Neutrophil (primary cell): Measurements from ENCODE around the gene OLA1.

Experiments used
- H3K27ac ChIP-seq: fragments of 200-600 bp; sonication (generic); 2 replicates; pipeline ENCODE4 v1.5.1; 2016; ENCODE audit warnings: mild to moderate bottlenecking, moderate library complexity
- H3K27me3 ChIP-seq: fragments of 200-600 bp; sonication (generic); 2 replicates; pipeline ENCODE4 v1.6.0; 2016; ENCODE audit warnings: mild to moderate bottlenecking
- H3K36me3 ChIP-seq: fragments of 200-600 bp; sonication (generic); 2 replicates; pipeline ENCODE4 v1.5.1; 2017
- H3K4me1 ChIP-seq, 2 experiments: fragments of 200-600 bp in 1 of 2; sonication (generic) in 1 of 2; 1 replicate in 1 of 2; 2 replicates in 1 of 2; pipeline versions ENCODE4 v1.5.1 to v1.6.1; 2013 to 2016; ENCODE audit warnings: low read depth in 1 of 2, low read length in 1 of 2, mild to moderate bottlenecking in 1 of 2, moderate library complexity in 1 of 2; ENCODE audit not compliant: control insufficient read depth in 1 of 2, insufficient read depth in 1 of 2
- H3K4me3 ChIP-seq, 2 experiments: fragments of 200-600 bp in 1 of 2; sonication (generic) in 1 of 2; 1 replicate in 1 of 2; 2 replicates in 1 of 2; pipeline ENCODE4 v1.5.1; 2013 to 2016; ENCODE audit warnings: low read depth in 1 of 2, low read length in 1 of 2, mild to moderate bottlenecking in 1 of 2, moderate library complexity in 1 of 2
- H3K9me3 ChIP-seq: fragments of 200-600 bp; sonication (generic); 2 replicates; pipeline ENCODE4 v1.5.1; 2016
- TF ChIP-seq, protein P1 (sequence below): fragments of 200-600 bp; sonication (generic); IDR thresholded peaks from 2 replicates; pipeline ENCODE4 v1.5.1; 2016; ENCODE audit warnings: antibody characterized with exemption

OLA1 gene

GRCh38 chr2:174039551-174040416, 208.5 kb downstream of the OLA1 start:
- H3K27me3 ChIP-seq = no peaks in the 10 kb centered on the region
- no peaks in the 10 kb centered on the region for H3K36me3 ChIP-seq
- peak overlapping the region; percentile 99 for H3K27ac ChIP-seq
- TF ChIP-seq, protein P1, sequence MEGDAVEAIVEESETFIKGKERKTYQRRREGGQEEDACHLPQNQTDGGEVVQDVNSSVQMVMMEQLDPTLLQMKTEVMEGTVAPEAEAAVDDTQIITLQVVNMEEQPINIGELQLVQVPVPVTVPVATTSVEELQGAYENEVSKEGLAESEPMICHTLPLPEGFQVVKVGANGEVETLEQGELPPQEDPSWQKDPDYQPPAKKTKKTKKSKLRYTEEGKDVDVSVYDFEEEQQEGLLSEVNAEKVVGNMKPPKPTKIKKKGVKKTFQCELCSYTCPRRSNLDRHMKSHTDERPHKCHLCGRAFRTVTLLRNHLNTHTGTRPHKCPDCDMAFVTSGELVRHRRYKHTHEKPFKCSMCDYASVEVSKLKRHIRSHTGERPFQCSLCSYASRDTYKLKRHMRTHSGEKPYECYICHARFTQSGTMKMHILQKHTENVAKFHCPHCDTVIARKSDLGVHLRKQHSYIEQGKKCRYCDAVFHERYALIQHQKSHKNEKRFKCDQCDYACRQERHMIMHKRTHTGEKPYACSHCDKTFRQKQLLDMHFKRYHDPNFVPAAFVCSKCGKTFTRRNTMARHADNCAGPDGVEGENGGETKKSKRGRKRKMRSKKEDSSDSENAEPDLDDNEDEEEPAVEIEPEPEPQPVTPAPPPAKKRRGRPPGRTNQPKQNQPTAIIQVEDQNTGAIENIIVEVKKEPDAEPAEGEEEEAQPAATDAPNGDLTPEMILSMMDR = peak; percentile 97
- H3K4me1 ChIP-seq = peaks cover 51 to 57% of the 10 kb centered on the region in 2 experiments
- no peaks in the 10 kb centered on the region for H3K9me3 ChIP-seq
- peak overlapping the region; percentile 39 to 44 for H3K4me3 ChIP-seq

GRCh38 chr2:174038462-174038861, 209.9 kb downstream of the OLA1 start:
- peak overlapping the region; percentile 99 for H3K27ac ChIP-seq
- TF ChIP-seq, protein P1 = no peak
- peak overlapping the region in 1 of 2 experiments; percentile 39 for H3K4me3 ChIP-seq
- no peaks in the 10 kb centered on the region for H3K9me3 ChIP-seq
- H3K27me3 ChIP-seq = no peaks in the 10 kb centered on the region
- peaks cover 57 to 71% of the 10 kb centered on the region in 2 experiments for H3K4me1 ChIP-seq
- no peaks in the 10 kb centered on the region for H3K36me3 ChIP-seq

DNA sequence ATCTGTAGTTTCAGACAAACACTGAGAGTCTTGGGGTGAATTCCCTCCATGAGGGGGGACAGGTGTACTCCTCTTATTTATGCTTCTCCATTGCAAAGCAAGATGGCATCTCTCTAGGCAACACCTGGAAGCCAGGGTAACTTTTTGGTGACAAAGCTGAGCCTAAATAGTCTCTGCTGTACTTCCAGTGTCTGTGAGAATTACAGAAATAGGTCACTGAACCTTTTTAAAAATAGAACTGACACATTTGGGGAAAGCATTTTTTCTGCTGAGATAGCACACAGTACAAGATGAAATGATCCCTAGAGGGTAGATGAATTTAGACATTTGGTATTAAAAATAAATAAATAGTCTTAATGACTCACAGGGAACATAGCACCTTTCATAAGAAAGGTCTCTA, 211.5 kb downstream of the OLA1 start:
- H3K36me3 ChIP-seq = no peaks in the 10 kb centered on the region

DNA sequence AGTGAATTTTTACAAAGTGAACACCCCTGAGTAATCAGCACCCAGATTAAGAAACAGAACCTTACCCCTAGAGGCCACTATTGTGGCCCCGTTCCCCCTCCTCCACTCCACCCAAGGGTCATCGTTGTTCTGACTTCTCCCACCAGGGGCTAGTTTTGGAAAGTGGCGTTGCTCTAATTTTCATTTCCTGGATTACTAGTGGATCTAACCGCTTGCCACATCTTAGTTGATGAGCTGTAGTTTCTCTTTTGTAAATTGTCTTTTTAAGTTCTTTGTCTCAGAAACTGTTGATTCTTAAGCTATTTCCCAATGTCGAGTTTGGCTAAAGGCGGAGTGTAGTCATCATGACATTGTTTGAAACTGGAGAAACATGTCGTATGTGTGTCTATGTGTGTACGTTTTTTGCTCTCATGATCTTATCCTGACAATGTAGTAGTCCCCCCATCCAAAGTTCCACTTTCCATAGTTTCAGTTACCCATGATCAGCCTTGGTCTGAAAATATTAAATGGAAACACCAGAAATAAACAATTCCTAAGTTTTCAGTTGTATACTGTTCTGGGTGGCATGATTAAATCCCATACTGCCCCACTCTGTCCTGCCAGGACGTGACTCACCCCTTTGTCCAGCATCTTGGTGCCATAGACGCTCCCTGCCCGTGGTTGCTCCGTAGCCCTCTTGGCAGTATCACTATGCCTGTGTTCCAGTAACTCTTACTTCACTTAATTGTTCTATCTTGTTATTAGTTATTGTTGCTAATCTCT, 212.2 kb downstream of the OLA1 start:
- H3K36me3 ChIP-seq = no peaks in the 10 kb centered on the region
- TF ChIP-seq, protein P1 = peak; percentile 58
- H3K4me1 ChIP-seq = peaks cover 80 to 93% of the 10 kb centered on the region in 2 experiments
- no peak overlapping the region for H3K4me3 ChIP-seq
- H3K9me3 ChIP-seq = no peaks in the 10 kb centered on the region
- peak overlapping the region; percentile 99 for H3K27ac ChIP-seq
- no peaks in the 10 kb centered on the region for H3K27me3 ChIP-seq

More for the DNA sequence above, 211.5 kb downstream of the OLA1 start:
- no peaks in the 10 kb centered on the region for H3K9me3 ChIP-seq
- H3K27me3 ChIP-seq = no peaks in the 10 kb centered on the region
- TF ChIP-seq, protein P1 = no peak
- no peak overlapping the region for H3K4me3 ChIP-seq
- H3K27ac ChIP-seq = peak overlapping the region; percentile 99
- H3K4me1 ChIP-seq = peaks cover 74 to 86% of the 10 kb centered on the region in 2 experiments

GRCh38 chr2:174035117-174035635, 213.2 kb downstream of the OLA1 start:
- Histone ChIP-seq H3K27me3 (no peaks in the 10 kb centered on the region), H3K9me3 (no peaks in the 10 kb centered on the region), H3K4me3 (no peak overlapping the region), H3K27ac (peak overlapping the region; percentile 99), H3K4me1 (peaks cover 86 to 98% of the 10 kb centered on the region in 2 experiments), H3K36me3 (no peaks in the 10 kb centered on the region)
- TF ChIP-seq, protein P1 = no peak
